GM12878 (cell line): ENCODE measurements around the gene SLC7A5.

Experiments used
- BHLHE40 ChIP-seq, 2 experiments: fragments of 450-650 bp in 1 of 2; IDR thresholded peaks; 2 replicates each; pipeline ENCODE4 v1.6.1; 2011 to 2017; ENCODE audit warnings: low read depth in 2 of 2, borderline replicate concordance in 1 of 2, improper control_type of control experiment in 1 of 2, low read length in 1 of 2, mild to moderate bottlenecking in 1 of 2
- BRCA1 ChIP-seq: IDR thresholded peaks from 2 replicates; pipeline ENCODE4 v1.6.1; 2011; ENCODE audit warnings: low read depth, low read length, improper control_type of control experiment
- EP300 ChIP-seq, 2 experiments: fragments of 150-350 bp in 1 of 2; IDR thresholded peaks; 2 replicates each; pipeline ENCODE4 v1.6.1; 2011 to 2012; ENCODE audit warnings: low read depth in 2 of 2, low read length in 2 of 2, borderline replicate concordance in 1 of 2, improper control_type of control experiment in 1 of 2, inconsistent platforms in 1 of 2; ENCODE audit not compliant: control insufficient read depth in 1 of 2
- EZH2 ChIP-seq: IDR thresholded peaks from 2 replicates; pipeline ENCODE4 v1.6.1; 2012; ENCODE audit warnings: low read depth, mild to moderate bottlenecking, control low read depth, inconsistent platforms, low read length, borderline replicate concordance; ENCODE audit not compliant: control insufficient read depth
- HCFC1 ChIP-seq: fragments of 150-350 bp; IDR thresholded peaks from 2 replicates; pipeline ENCODE4 v1.6.1; 2014; ENCODE audit warnings: low read length
- JUND ChIP-seq: IDR thresholded peaks from 2 replicates; pipeline ENCODE4 v1.6.1; 2012; ENCODE audit warnings: low read depth, mild to moderate bottlenecking, low read length, improper control_type of control experiment, moderate library complexity
- KDM1A ChIP-seq: fragments of 200-600 bp; sonication (generic); IDR thresholded peaks from 2 replicates; pipeline ENCODE4 v1.6.1; 2016; ENCODE audit warnings: borderline replicate concordance
- POLR2AphosphoS5 ChIP-seq: IDR thresholded peaks from 2 replicates; pipeline ENCODE4 v1.6.1; 2011; ENCODE audit warnings: mild to moderate bottlenecking, low read length, inconsistent platforms
- YY1 ChIP-seq: IDR thresholded peaks from 2 replicates; pipeline ENCODE4 v1.6.1; 2011; ENCODE audit warnings: low read depth, mild to moderate bottlenecking, low read length

DNA sequence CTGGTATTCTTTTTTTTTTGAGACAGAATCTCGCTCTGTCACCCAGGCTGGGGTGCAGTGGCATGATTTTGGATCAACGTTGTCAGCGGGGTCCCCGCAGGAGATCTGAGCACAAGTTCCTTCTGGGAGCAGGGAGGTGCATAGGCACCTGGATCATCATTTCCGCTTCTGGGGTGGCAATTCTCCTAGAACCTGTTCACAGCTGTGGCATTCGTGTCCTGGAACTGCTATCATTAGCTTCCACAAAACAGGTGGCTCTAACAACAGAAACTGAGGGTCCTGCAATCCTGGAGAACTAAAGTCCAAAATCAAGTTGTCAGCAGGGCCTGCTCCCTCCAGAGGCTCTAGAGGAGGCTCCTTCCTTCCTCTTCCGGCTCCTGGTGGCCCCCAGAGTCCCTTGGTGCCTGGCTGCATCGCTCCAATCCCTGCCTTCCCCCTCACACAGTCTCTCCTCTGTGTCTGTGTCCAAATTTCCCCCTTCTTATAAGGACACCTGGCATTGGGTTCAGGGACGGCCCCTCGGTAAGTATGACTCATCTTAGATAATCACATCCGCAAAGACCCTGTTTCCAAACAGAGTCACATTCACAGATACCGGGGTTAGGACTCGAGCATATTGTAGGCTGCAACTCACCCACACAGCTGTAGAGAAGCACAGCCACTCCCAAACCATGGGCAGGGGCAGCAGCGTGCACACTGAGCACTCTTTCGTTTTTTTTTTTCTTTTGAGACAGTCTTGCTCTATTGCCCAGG is 60.0 kb downstream of the SLC7A5 start:
- peak; percentile 46 to 57; a peak in 3 of 4 replicates for TF ChIP-seq BHLHE40 (IDR thresholded peaks at IDR 0.05; ENCODE audit: borderline replicate concordance in 1 of 2, low read depth in 2 of 2, low read length in 1 of 2)
- no peak for TF ChIP-seq BRCA1
- TF ChIP-seq POLR2AphosphoS5 = no peak; the same call in 1 of the 2 replicates
- TF ChIP-seq JUND = peak; percentile 65; the same call in 1 of the 2 replicates
- no peak for TF ChIP-seq KDM1A
- TF ChIP-seq YY1 = no peak
- no peak for TF ChIP-seq HCFC1
- peak; percentile 63 to 81 for TF ChIP-seq EP300 (IDR thresholded peaks at IDR 0.05; ENCODE audit: borderline replicate concordance in 1 of 2, control insufficient read depth in 1 of 2, low read depth in 2 of 2, low read length in 2 of 2)
- no peak for TF ChIP-seq EZH2
